ENCODE measurements around the gene ZNF385B. TPM values are rescaled to one million over a fixed set of nuclear protein-coding genes. Genes with fewer than 3 reads are reported as not detected.

ZNF385B gene
- total RNA-seq, 1 experiment from 2014 or later, result 0.77 TPM

- H3K27me3 ChIP-seq (replicated peaks; ENCODE audit: control insufficient read depth, insufficient read depth, low read length), result no peaks in the 10 kb centered on the region
- ChIA-PET CTCF (no interaction called here), POLR2A (no interaction called here)
- peaks cover 9% of the 10 kb centered on the region for H3K9me3 Mint-ChIP-seq (ENCODE audit: unreplicated experiment)
- no peak overlapping the region for H3K4me3 Mint-ChIP-seq (ENCODE audit: unreplicated experiment)
- DNase-seq, result no peak
- no peaks in the 10 kb centered on the region for H3K9me3 ChIP-seq
- no peaks in the 10 kb centered on the region for H3K36me3 ChIP-seq (ENCODE audit: control insufficient read depth, insufficient read depth, low read length)
- H3K27me3 Mint-ChIP-seq (ENCODE audit: insufficient read depth, unreplicated experiment), result no peaks in the 10 kb centered on the region
- no peak overlapping the region for H3K27ac Mint-ChIP-seq (ENCODE audit: unreplicated experiment)
- BruUV-seq (replicated peaks), result no TSS peak
- no peak overlapping the region for H3K4me3 ChIP-seq (ENCODE audit: low read depth, low read length)
- H3K4me1 Mint-ChIP-seq (ENCODE audit: low read depth, unreplicated experiment), result peaks cover 9% of the 10 kb centered on the region
- peaks cover 9% of the 10 kb centered on the region; the same call in 1 of the 2 replicates for H3K4me1 ChIP-seq
- H3K36me3 Mint-ChIP-seq (ENCODE audit: insufficient read depth, unreplicated experiment), result no peaks in the 10 kb centered on the region
- TF ChIP-seq, protein P1, sequence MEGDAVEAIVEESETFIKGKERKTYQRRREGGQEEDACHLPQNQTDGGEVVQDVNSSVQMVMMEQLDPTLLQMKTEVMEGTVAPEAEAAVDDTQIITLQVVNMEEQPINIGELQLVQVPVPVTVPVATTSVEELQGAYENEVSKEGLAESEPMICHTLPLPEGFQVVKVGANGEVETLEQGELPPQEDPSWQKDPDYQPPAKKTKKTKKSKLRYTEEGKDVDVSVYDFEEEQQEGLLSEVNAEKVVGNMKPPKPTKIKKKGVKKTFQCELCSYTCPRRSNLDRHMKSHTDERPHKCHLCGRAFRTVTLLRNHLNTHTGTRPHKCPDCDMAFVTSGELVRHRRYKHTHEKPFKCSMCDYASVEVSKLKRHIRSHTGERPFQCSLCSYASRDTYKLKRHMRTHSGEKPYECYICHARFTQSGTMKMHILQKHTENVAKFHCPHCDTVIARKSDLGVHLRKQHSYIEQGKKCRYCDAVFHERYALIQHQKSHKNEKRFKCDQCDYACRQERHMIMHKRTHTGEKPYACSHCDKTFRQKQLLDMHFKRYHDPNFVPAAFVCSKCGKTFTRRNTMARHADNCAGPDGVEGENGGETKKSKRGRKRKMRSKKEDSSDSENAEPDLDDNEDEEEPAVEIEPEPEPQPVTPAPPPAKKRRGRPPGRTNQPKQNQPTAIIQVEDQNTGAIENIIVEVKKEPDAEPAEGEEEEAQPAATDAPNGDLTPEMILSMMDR (IDR thresholded peaks at IDR 0.05; ENCODE audit: insufficient read depth in 1 of 2, low read depth in 1 of 2, low read length in 1 of 2, severe bottlenecking in 1 of 2, unreplicated experiment in 1 of 2), result no peak
- intact Hi-C loops (cut with micrococcal nuclease; ENCODE audit: unreplicated experiment), result no loop called here
Observed at GRCh38 chr2:179701524-179702110, 159.8 kb downstream of the ZNF385B start.

GRCh38 chr2:179695486-179695885, 165.9 kb downstream of the ZNF385B start:
- no TSS peak for BruUV-seq (replicated peaks)
- POLR2A ChIA-PET, result no interaction called here
- no peaks in the 10 kb centered on the region for H3K9me3 Mint-ChIP-seq (ENCODE audit: unreplicated experiment)
- Histone ChIP-seq H3K4me3 (ENCODE audit: low read depth, low read length) (no peak overlapping the region), H3K36me3 (ENCODE audit: control insufficient read depth, insufficient read depth, low read length) (no peaks in the 10 kb centered on the region), H3K4me1 (no peaks in the 10 kb centered on the region), H3K9me3 (no peaks in the 10 kb centered on the region), H3K27me3 (replicated peaks; ENCODE audit: control insufficient read depth, insufficient read depth, low read length) (no peaks in the 10 kb centered on the region)
- H3K4me3 Mint-ChIP-seq (ENCODE audit: unreplicated experiment), result no peak overlapping the region
- CTCF ChIA-PET, result no interaction called here
- intact Hi-C loops (cut with micrococcal nuclease; ENCODE audit: unreplicated experiment), result no loop called here
- no peaks in the 10 kb centered on the region for H3K36me3 Mint-ChIP-seq (ENCODE audit: insufficient read depth, unreplicated experiment)
- peaks cover 9% of the 10 kb centered on the region for H3K4me1 Mint-ChIP-seq (ENCODE audit: low read depth, unreplicated experiment)
- H3K27ac Mint-ChIP-seq (ENCODE audit: unreplicated experiment), result no peak overlapping the region
- DNase-seq, result no peak
- H3K27me3 Mint-ChIP-seq (ENCODE audit: insufficient read depth, unreplicated experiment), result no peaks in the 10 kb centered on the region
- TF ChIP-seq, protein P1 (IDR thresholded peaks at IDR 0.05; ENCODE audit: insufficient read depth in 1 of 2, low read depth in 1 of 2, low read length in 1 of 2, severe bottlenecking in 1 of 2, unreplicated experiment in 1 of 2), result no peak

GRCh38 chr2:179694963-179695362, 166.4 kb downstream of the ZNF385B start:
- Mint-ChIP-seq H3K36me3 (ENCODE audit: insufficient read depth, unreplicated experiment) (no peaks in the 10 kb centered on the region), H3K9me3 (ENCODE audit: unreplicated experiment) (no peaks in the 10 kb centered on the region), H3K4me3 (ENCODE audit: unreplicated experiment) (no peak overlapping the region), H3K4me1 (ENCODE audit: low read depth, unreplicated experiment) (peaks cover 9% of the 10 kb centered on the region), H3K27ac (ENCODE audit: unreplicated experiment) (no peak overlapping the region), H3K27me3 (ENCODE audit: insufficient read depth, unreplicated experiment) (no peaks in the 10 kb centered on the region)
- TF ChIP-seq, protein P1 (IDR thresholded peaks at IDR 0.05; ENCODE audit: insufficient read depth in 1 of 2, low read depth in 1 of 2, low read length in 1 of 2, severe bottlenecking in 1 of 2, unreplicated experiment in 1 of 2), result no peak
- H3K27me3 ChIP-seq (replicated peaks; ENCODE audit: control insufficient read depth, insufficient read depth, low read length), result no peaks in the 10 kb centered on the region
- POLR2A ChIA-PET, result no interaction called here
- H3K4me3 ChIP-seq (ENCODE audit: low read depth, low read length), result no peak overlapping the region
- intact Hi-C loops (cut with micrococcal nuclease; ENCODE audit: unreplicated experiment), result no loop called here
- BruUV-seq (replicated peaks), result no TSS peak
- no peak for DNase-seq
- H3K36me3 ChIP-seq (ENCODE audit: control insufficient read depth, insufficient read depth, low read length), result no peaks in the 10 kb centered on the region
- H3K4me1 ChIP-seq, result no peaks in the 10 kb centered on the region
- CTCF ChIA-PET, result no interaction called here
- H3K9me3 ChIP-seq, result no peaks in the 10 kb centered on the region

All from Caco-2 (cell line).